Gastroesophageal sphincter (tissue), 4 donors: ENCODE data around the gene RECQL5. TPM values are rescaled to one million over a fixed set of nuclear protein-coding genes. Genes with fewer than 3 reads are reported as not detected.

Experiments used
- ATAC-seq: fragments of 150-250 bp; one replicate; pipeline ENCODE4 v1.9.1; 2016; ENCODE audit warnings: mild to moderate bottlenecking, moderate library complexity
- H3K27ac ChIP-seq, 4 donors: fragments of 200-600 bp; sonication (generic) in 3 of 4; 1 replicate in 3 of 4; 2 replicates in 1 of 4; pipeline ENCODE4 v1.5.1; 2016 to 2019
- H3K27me3 ChIP-seq: fragments of 200-600 bp; sonication (generic); one replicate; pipeline ENCODE4 v1.5.1; 2019
- H3K36me3 ChIP-seq, 2 donors: fragments of 200-600 bp; sonication (generic); one replicate each; pipeline ENCODE4 v1.5.1; 2019; ENCODE audit warnings: control low read depth in 1 of 2
- H3K4me1 ChIP-seq, 3 donors: fragments of 200-600 bp; sonication (generic); 1 replicate in 2 of 3; 2 replicates in 1 of 3; pipeline ENCODE4 v1.5.1; 2016 to 2019; ENCODE audit warnings: control low read depth in 2 of 3
- H3K4me3 ChIP-seq, 2 donors: fragments of 200-600 bp; sonication (generic); one replicate each; pipeline ENCODE4 v1.5.1; 2019; ENCODE audit warnings: mild to moderate bottlenecking in 1 of 2, moderate library complexity in 1 of 2
- H3K9me3 ChIP-seq, 3 donors: fragments of 200-600 bp; sonication (generic); one replicate each; pipeline ENCODE4 v1.5.1; 2017 to 2019; ENCODE audit warnings: control low read depth in 2 of 3
- CTCF ChIP-seq, 4 experiments: fragments of 200-600 bp in 2 of 4; fragments of 450-650 bp in 2 of 4; sonication (generic) in 1 of 4; IDR thresholded peaks; one replicate each; pipeline ENCODE4 v1.5.1; 2017 to 2019; ENCODE audit warnings: antibody characterized with exemption in 4 of 4, mild to moderate bottlenecking in 2 of 4, moderate library complexity in 2 of 4
- EP300 ChIP-seq: sonication (generic); formaldehyde crosslinking; IDR thresholded peaks from one replicate; pipeline ENCODE4 v1.6.1; 2017; ENCODE audit warnings: antibody characterized with exemption, mild to moderate bottlenecking
- POLR2A ChIP-seq, 2 donors: fragments of 450-650 bp; IDR thresholded peaks; one replicate each; pipeline ENCODE4 v1.6.1; 2017; ENCODE audit warnings: antibody characterized with exemption in 2 of 2, mild to moderate bottlenecking in 2 of 2, moderate library complexity in 1 of 2
- POLR2AphosphoS5 ChIP-seq: sonication (generic); formaldehyde crosslinking; IDR thresholded peaks from one replicate; pipeline ENCODE4 v1.6.1; 2017; ENCODE audit warnings: antibody characterized with exemption
- WGBS, 2 donors: methylation state at CpG; one replicate each; pipeline ENCODE4 v1.1.5; 2018; ENCODE audit warnings: low coverage in 1 of 2; 5-methylcytosine and 5-hydroxymethylcytosine counted together
- total RNA-seq, 4 donors: library from RNA; depleted of rRNA; stranded (reverse); fragments of >200 nt; gene quantifications; one replicate each; pipeline ENCODE4 v1.1.0, GENCODE V29; 2016

Gene RECQL5
- total RNA-seq, 4 donors from 2014 or later, result 6.4 to 15.1 (median 13.6) TPM

DNA sequence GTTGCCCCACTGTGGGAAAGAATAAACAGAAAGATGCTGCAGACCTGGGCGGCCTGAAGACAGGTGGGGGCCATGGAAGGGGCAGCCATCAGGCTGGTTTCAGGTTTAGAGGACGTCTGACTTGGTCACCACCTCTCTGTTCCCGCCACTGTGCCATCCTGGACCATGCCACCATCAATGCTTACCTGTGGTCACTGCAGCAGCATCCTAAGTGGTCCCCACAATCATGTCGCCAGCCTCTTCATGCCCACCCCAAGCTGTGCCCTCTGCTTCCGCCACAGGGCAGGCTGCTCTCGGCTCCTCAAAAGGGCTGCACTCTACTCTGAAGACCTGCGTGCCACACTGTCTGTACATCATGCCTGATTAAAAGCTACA lies 23.3 kb downstream of the RECQL5 start:
- H3K4me1 ChIP-seq, result no peaks in the 10 kb centered on the region
- H3K36me3 ChIP-seq, result peaks cover 0 to 78% of the 10 kb centered on the region in 2 donors
- H3K27me3 ChIP-seq, result no peaks in the 10 kb centered on the region
- H3K27ac ChIP-seq, result no peak overlapping the region
- WGBS, 2 donors, result 80% methylated on average over 2 of the region's 7 CpGs; no CpG with 5 or more reads in 1 of the 2 donors
- no peak overlapping the region for H3K4me3 ChIP-seq
- H3K9me3 ChIP-seq, result no peaks in the 10 kb centered on the region
- ATAC-seq, result no peak
- TF ChIP-seq POLR2AphosphoS5, result no peak

DNA sequence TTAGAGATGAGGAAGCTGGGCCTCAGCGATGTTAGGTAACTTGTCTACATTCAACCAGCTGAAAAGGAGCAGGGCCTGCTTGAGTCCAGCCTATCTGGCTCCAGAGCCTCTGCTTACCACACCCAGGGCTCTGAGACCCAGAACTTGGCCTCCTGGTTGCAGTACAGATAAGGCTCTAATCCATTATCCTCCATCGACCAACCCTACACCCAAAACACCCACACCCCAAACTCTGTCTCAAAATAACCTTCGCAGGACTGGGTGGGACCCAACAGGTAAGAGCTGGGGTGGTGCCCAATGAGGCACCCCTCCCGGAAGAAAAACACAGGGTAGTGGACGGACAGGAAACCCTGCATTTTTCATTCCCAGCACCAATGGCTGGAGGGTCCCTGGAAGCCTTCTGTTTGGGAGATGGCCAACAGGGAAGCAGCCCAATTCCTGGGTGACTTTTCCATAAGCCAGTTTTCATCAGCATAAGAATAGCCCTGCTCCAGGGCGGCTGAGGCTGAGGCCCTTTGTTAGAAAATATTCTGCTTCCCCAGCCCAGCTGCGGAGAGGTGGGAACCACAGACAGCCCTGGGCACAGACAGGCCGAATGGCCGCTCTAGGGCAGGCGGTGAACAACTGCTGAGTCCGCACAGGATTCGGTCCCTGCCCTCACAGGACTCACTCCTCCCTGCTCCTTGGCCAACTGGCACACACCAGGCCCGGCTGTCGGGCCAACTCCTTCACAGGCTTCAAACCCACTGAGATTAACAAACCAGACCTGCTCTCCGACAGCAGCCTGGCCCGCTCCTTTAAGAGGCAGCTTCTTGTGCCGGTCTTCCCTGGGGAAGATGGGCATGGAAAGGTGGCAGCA lies 23.9 kb downstream of the RECQL5 start:
- WGBS, 2 donors, result 91 to 93% methylated on average over 3 to 4 of the region's 17 CpGs
- no peak overlapping the region for H3K4me3 ChIP-seq
- H3K4me1 ChIP-seq, result no peaks in the 10 kb centered on the region
- no peaks in the 10 kb centered on the region for H3K27me3 ChIP-seq
- peaks cover 0 to 78% of the 10 kb centered on the region in 2 donors for H3K36me3 ChIP-seq
- no peak for ATAC-seq
- H3K9me3 ChIP-seq, result no peaks in the 10 kb centered on the region
- no peak overlapping the region for H3K27ac ChIP-seq
- TF ChIP-seq EP300 (no peak), POLR2AphosphoS5 (no peak), CTCF (IDR thresholded peaks at IDR 0.05) (no peak), POLR2A (IDR thresholded peaks at IDR 0.05) (no peak)

- no peak overlapping the region for H3K4me3 ChIP-seq
- H3K4me1 ChIP-seq, result no peaks in the 10 kb centered on the region
- H3K27me3 ChIP-seq, result no peaks in the 10 kb centered on the region
- ATAC-seq, result no peak
- no CpG with 5 or more reads among the region's 7 CpGs for WGBS, 2 donors
- TF ChIP-seq CTCF (IDR thresholded peaks at IDR 0.05) (no peak), POLR2A (IDR thresholded peaks at IDR 0.05) (no peak), EP300 (no peak), POLR2AphosphoS5 (no peak)
- peaks cover 0 to 71% of the 10 kb centered on the region in 2 donors for H3K36me3 ChIP-seq
- H3K9me3 ChIP-seq, result no peaks in the 10 kb centered on the region
- H3K27ac ChIP-seq, result no peak overlapping the region
Observed at GRCh38 chr17:75642182-75642783, 24.7 kb downstream of the RECQL5 start.

DNA sequence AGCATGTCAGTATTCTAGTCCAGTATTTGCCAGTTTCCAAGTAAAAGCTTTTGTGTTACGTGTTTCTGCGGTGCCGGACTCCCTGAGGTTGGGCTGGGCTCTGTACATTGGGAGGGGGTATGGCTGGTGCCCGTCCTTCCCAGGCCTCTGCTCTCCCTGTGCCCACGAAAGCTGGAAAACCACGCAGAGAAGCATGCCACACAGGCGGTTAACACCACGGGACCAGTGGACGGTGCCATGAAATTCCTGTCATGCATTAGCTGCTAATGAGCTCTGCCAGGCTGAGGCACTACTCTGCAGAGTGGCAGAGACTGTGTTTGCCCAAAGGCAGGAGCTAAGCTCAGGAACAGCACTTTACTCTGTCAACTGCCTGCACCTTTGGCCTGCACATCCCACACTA lies 25.6 kb downstream of the RECQL5 start:
- no peak for ATAC-seq

More for the DNA sequence above, 25.6 kb downstream of the RECQL5 start:
- H3K4me1 ChIP-seq, result no peaks in the 10 kb centered on the region
- TF ChIP-seq POLR2A (IDR thresholded peaks at IDR 0.05), result no peak
- no peak for TF ChIP-seq CTCF (IDR thresholded peaks at IDR 0.05)
- TF ChIP-seq POLR2AphosphoS5, result no peak
- TF ChIP-seq EP300, result no peak
- peaks cover 0 to 61% of the 10 kb centered on the region in 2 donors for H3K36me3 ChIP-seq
- WGBS, 2 donors, result 96% methylated on average over 4 of the region's 9 CpGs; no CpG with 5 or more reads in 1 of the 2 donors
- no peaks in the 10 kb centered on the region for H3K27me3 ChIP-seq
- H3K4me3 ChIP-seq, result no peak overlapping the region
- no peaks in the 10 kb centered on the region for H3K9me3 ChIP-seq
- no peak overlapping the region for H3K27ac ChIP-seq
